CD14-positive monocyte (primary cell): ENCODE results near the gene PPFIBP2. TPM values are rescaled to one million over a fixed set of nuclear protein-coding genes. Genes with fewer than 3 reads are reported as not detected.

Source experiments
- DNase-seq, 3 donors: peaks; one replicate each; pipeline ENCODE4 v3.0.0-alpha.2; 2011 to 2022
- H2AFZ ChIP-seq: 2 replicates; pipeline ENCODE4 v1.6.0; 2012; ENCODE audit warnings: mild to moderate bottlenecking, low read depth, low read length, inconsistent platforms; ENCODE audit not compliant: insufficient read depth, poor library complexity, severe bottlenecking
- H3K27ac ChIP-seq, 2 donors: 1 replicate in 1 of 2; 2 replicates in 1 of 2; pipeline ENCODE4 v1.5.1; 2012 to 2013; ENCODE audit warnings: low read length in 2 of 2, control low read depth in 1 of 2, inconsistent platforms in 1 of 2, low read depth in 1 of 2, mild to moderate bottlenecking in 1 of 2
- H3K27me3 ChIP-seq, 2 donors: one replicate each; pipeline versions ENCODE4 v1.6.0 to v1.6.1; 2011 to 2013; ENCODE audit warnings: low read length in 2 of 2; ENCODE audit not compliant: control insufficient read depth in 2 of 2, insufficient read depth in 2 of 2
- H3K36me3 ChIP-seq, 2 donors: replicated peaks in 1 of 2; 1 replicate in 1 of 2; 2 replicates in 1 of 2; pipeline versions ENCODE4 v1.5.1 to v1.6.1; 2012 to 2013; ENCODE audit warnings: low read length in 2 of 2, control low read depth in 1 of 2, inconsistent platforms in 1 of 2, mild to moderate bottlenecking in 1 of 2; ENCODE audit not compliant: insufficient read depth in 2 of 2, control insufficient read depth in 1 of 2
- H3K4me1 ChIP-seq, 2 donors: 1 replicate in 1 of 2; 2 replicates in 1 of 2; pipeline versions ENCODE4 v1.5.1 to v1.6.1; 2012 to 2013; ENCODE audit warnings: low read length in 2 of 2, control low read depth in 1 of 2, inconsistent platforms in 1 of 2, mild to moderate bottlenecking in 1 of 2, moderate library complexity in 1 of 2; ENCODE audit not compliant: insufficient read depth in 2 of 2, control insufficient read depth in 1 of 2
- H3K4me2 ChIP-seq: replicated peaks from 2 replicates; pipeline ENCODE3; 2012; ENCODE audit warnings: low read length, moderate library complexity, mild to moderate bottlenecking; ENCODE audit not compliant: poor library complexity, severe bottlenecking; ENCODE audit errors: extremely low read depth
- H3K4me3 ChIP-seq, 3 experiments: fragments of 200-600 bp in 1 of 3; sonication (generic) in 1 of 3; replicated peaks in 1 of 3; 1 replicate in 2 of 3; 2 replicates in 1 of 3; pipeline ENCODE4 v1.5.1; 2011 to 2013; ENCODE audit warnings: low read length in 3 of 3, mild to moderate bottlenecking in 3 of 3, control low read depth in 2 of 3, low read depth in 2 of 3, inconsistent platforms in 1 of 3, moderate library complexity in 1 of 3
- H3K79me2 ChIP-seq: 2 replicates; pipeline ENCODE4 v1.6.0; 2012; ENCODE audit warnings: mild to moderate bottlenecking, control low read depth, inconsistent platforms, low read length, moderate library complexity; ENCODE audit not compliant: insufficient read depth
- H3K9ac ChIP-seq: 2 replicates; pipeline ENCODE4 v1.6.0; 2017; ENCODE audit warnings: low read length, mild to moderate bottlenecking; ENCODE audit not compliant: insufficient read depth, poor library complexity, severe bottlenecking
- H3K9me3 ChIP-seq, 2 donors: replicated peaks in 1 of 2; 1 replicate in 1 of 2; 2 replicates in 1 of 2; pipeline versions ENCODE4 v1.5.1 to v1.6.1; 2012 to 2013; ENCODE audit warnings: low read length in 2 of 2, control low read depth in 1 of 2; ENCODE audit not compliant: control insufficient read depth in 1 of 2, insufficient read depth in 1 of 2
- H4K20me1 ChIP-seq: 2 replicates; pipeline ENCODE4 v1.6.0; 2012; ENCODE audit warnings: mild to moderate bottlenecking, low read length, control low read depth, moderate library complexity; ENCODE audit not compliant: insufficient read depth
- H3K27ac Mint-ChIP-seq, 7 donors: one replicate each; pipeline ENCODE4 v1.8.0; 2020; ENCODE audit warnings: mild to moderate bottlenecking in 7 of 7, mixed read lengths in 7 of 7, moderate library complexity in 6 of 7, inconsistent platforms in 2 of 7
- H3K27me3 Mint-ChIP-seq, 3 donors: one replicate each; pipeline ENCODE4 v1.8.0; 2021 to 2022; ENCODE audit warnings: low read depth in 3 of 3, mild to moderate bottlenecking in 3 of 3, mixed read lengths in 3 of 3, moderate library complexity in 3 of 3, inconsistent platforms in 1 of 3
- H3K36me3 Mint-ChIP-seq, 2 donors: one replicate each; pipeline ENCODE4 v1.8.0; 2020; ENCODE audit warnings: mixed read lengths in 2 of 2, inconsistent platforms in 1 of 2, mild to moderate bottlenecking in 1 of 2
- H3K4me1 Mint-ChIP-seq: one replicate; pipeline ENCODE4 v1.8.0; 2020; ENCODE audit warnings: mild to moderate bottlenecking, mixed read lengths
- H3K4me3 Mint-ChIP-seq, 2 donors: one replicate each; pipeline ENCODE4 v1.8.0; 2020; ENCODE audit warnings: mild to moderate bottlenecking in 2 of 2, mixed read lengths in 2 of 2, moderate library complexity in 1 of 2
- H3K9me3 Mint-ChIP-seq, 7 donors: one replicate each; pipeline ENCODE4 v1.8.0; 2020 to 2022; ENCODE audit warnings: mixed read lengths in 7 of 7, mild to moderate bottlenecking in 6 of 7, moderate library complexity in 6 of 7, inconsistent platforms in 2 of 7
- WGBS: methylation state at CpG from one replicate; pipeline ENCODE4 v1.1.5; 2013; ENCODE audit warnings: missing lambda C conversion rate; ENCODE audit not compliant: insufficient coverage; 5-methylcytosine and 5-hydroxymethylcytosine counted together
- intact Hi-C, 2 donors: fragments of 100-400 bp; cut with micrococcal nuclease; formaldehyde crosslinking; loops; one replicate each; pipeline versions ENCODE4 v1.15.0 to v1.15.1; 2023
- polyA plus RNA-seq, 3 donors: library from polyadenylated mRNA; depleted of rRNA in 1 of 3; unstranded in 2 of 3; stranded (reverse) in 1 of 3; fragments of 300-500 nt in 2 of 3; fragments of >200 nt in 1 of 3; fragmentation: Illumina TruSeq in 2 of 3; gene quantifications; 1 replicate in 2 of 3; 2 replicates in 1 of 3; pipeline ENCODE4 v1.2.3, GENCODE V29; 2012 to 2021
- TF ChIP-seq, protein P1 (sequence below): fragments of 200-600 bp; IDR thresholded peaks from one replicate; pipeline ENCODE4 v1.8.0; 2022; ENCODE audit warnings: antibody characterized with exemption, mild to moderate bottlenecking

PPFIBP2 gene
- polyA plus RNA-seq, 3 donors = 5.9 to 41.6 (median 8.6) TPM

DNA sequence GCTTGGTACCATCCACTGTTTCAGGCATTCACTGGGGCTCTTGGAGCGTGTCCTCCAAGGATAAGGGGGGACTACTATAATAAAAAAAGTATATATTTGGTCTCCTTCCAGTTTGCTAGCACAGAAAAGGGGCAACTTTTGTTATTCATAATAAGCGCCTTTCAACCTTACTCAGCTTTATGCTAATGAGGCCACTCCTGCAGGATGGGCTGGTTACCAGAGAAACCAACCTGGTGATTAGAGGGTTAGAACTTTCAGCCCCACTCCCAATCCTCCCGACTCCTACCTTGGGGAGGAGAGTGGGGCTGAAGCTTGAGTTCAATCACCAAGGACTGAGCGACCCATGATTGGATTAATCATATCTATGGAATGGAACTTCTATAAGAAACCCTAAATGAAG is 31.8 kb downstream of the PPFIBP2 start:
- TF ChIP-seq, protein P1, sequence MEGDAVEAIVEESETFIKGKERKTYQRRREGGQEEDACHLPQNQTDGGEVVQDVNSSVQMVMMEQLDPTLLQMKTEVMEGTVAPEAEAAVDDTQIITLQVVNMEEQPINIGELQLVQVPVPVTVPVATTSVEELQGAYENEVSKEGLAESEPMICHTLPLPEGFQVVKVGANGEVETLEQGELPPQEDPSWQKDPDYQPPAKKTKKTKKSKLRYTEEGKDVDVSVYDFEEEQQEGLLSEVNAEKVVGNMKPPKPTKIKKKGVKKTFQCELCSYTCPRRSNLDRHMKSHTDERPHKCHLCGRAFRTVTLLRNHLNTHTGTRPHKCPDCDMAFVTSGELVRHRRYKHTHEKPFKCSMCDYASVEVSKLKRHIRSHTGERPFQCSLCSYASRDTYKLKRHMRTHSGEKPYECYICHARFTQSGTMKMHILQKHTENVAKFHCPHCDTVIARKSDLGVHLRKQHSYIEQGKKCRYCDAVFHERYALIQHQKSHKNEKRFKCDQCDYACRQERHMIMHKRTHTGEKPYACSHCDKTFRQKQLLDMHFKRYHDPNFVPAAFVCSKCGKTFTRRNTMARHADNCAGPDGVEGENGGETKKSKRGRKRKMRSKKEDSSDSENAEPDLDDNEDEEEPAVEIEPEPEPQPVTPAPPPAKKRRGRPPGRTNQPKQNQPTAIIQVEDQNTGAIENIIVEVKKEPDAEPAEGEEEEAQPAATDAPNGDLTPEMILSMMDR = no peak
- no peaks in the 10 kb centered on the region for H3K9me3 Mint-ChIP-seq
- no peak overlapping the region for H2AFZ ChIP-seq
- no peak overlapping the region for H3K27ac Mint-ChIP-seq
- no peak overlapping the region for H3K4me3 Mint-ChIP-seq
- no peak for DNase-seq
- peaks cover 4 to 8% (median 7%) of the 10 kb centered on the region in 3 donors for H3K27me3 Mint-ChIP-seq
- H3K4me1 ChIP-seq = no peaks in the 10 kb centered on the region
- peaks cover 24 to 30% of the 10 kb centered on the region in 2 donors for H3K36me3 Mint-ChIP-seq
- no peaks in the 10 kb centered on the region for H3K9me3 ChIP-seq
- H3K4me2 ChIP-seq = no peak overlapping the region
- no CpG with 5 or more reads among the region's 4 CpGs for WGBS
- H3K27me3 ChIP-seq = no peaks in the 10 kb centered on the region
- no peak overlapping the region for H3K9ac ChIP-seq
- no peaks in the 10 kb centered on the region for H3K79me2 ChIP-seq
- peaks cover 84% of the 10 kb centered on the region for H4K20me1 ChIP-seq
- H3K27ac ChIP-seq = no peak overlapping the region
- intact Hi-C loops = no loop called here
- no peaks in the 10 kb centered on the region for H3K4me1 Mint-ChIP-seq
- peaks cover 9 to 23% of the 10 kb centered on the region in 2 donors for H3K36me3 ChIP-seq
- no peak overlapping the region for H3K4me3 ChIP-seq

DNA sequence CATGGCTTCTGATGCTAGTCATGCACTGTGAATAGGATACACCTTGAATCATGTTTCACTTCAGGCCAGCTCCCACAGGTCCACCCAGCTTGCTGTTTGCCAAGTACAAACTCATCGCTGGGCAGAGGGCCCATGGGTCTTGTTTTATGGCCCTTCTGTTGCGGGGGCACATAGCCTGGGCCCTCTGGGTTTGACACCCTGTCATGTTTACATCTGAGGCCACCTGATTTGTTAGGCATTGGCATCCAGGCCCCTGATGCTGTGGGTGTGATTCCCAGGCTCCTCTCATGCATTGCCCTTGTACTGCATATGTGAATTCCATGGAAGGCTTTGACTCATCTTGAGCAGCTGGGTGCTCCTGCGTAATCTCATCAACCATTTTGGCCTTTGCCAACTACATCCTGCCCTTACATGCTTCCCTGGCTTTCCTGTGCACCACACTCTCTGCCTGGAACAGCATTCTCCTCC is 32.6 kb downstream of the PPFIBP2 start:
- Histone ChIP-seq H3K4me3 (no peak overlapping the region), H3K4me1 (no peaks in the 10 kb centered on the region), H2AFZ (no peak overlapping the region), H3K4me2 (no peak overlapping the region), H3K36me3 (peaks cover 12 to 31% of the 10 kb centered on the region in 2 donors), H3K27ac (no peak overlapping the region), H3K27me3 (no peaks in the 10 kb centered on the region), H4K20me1 (peaks cover 77% of the 10 kb centered on the region), H3K9ac (no peak overlapping the region), H3K79me2 (no peaks in the 10 kb centered on the region), H3K9me3 (no peaks in the 10 kb centered on the region)
- Mint-ChIP-seq H3K27me3 (peaks cover 4 to 6% (median 5%) of the 10 kb centered on the region in 3 donors), H3K4me3 (no peak overlapping the region), H3K4me1 (no peaks in the 10 kb centered on the region), H3K9me3 (no peaks in the 10 kb centered on the region), H3K36me3 (peaks cover 31 to 35% of the 10 kb centered on the region in 2 donors), H3K27ac (peak overlapping the region in 1 of 7 donors; percentile 76)
- TF ChIP-seq, protein P1 = no peak
- DNase-seq = no peak
- intact Hi-C loops = no loop called here
- WGBS = 96% methylated on average over 3 of the region's 3 CpGs
